ENCODE results near the gene SELENBP1. TPM values are rescaled to one million over a fixed set of nuclear protein-coding genes. Genes with fewer than 3 reads are reported as not detected.

SELENBP1 gene
- total and polyA plus RNA-seq, 9 of the 15 experiments (the other 6 are each of a cell fraction or from before 2014, with no cell fraction given) = 25.8 to 81.2 (median 47.1) TPM

GRCh38 chr1:151325646-151326429, 46.7 kb downstream of the SELENBP1 start:
- peak; percentile 62 for ATAC-seq
- TSS peak; percentile 59 for BruUV-seq (replicated peaks)
- Histone ChIP-seq H3K9me3 (replicated peaks; ENCODE audit: control insufficient read depth, insufficient read depth, low read depth, low read length) (no peaks in the 10 kb centered on the region), H3K79me2 (ENCODE audit: control insufficient read depth, insufficient read depth, low read length) (peaks cover 34% of the 10 kb centered on the region), H4K20me1 (replicated peaks; ENCODE audit: control insufficient read depth, insufficient read depth, low read length) (0 out of 2 replicates have a peak, but pooled peaks cover 5% of the 10 kb centered on the region), H2AFZ (ENCODE audit: low read depth, low read length) (no peak overlapping the region), H3K4me1 (replicated peaks in 1 of 2; ENCODE audit: control insufficient read depth in 2 of 2, insufficient read depth in 2 of 2, low read length in 2 of 2) (peaks cover 3 to 35% of the 10 kb centered on the region in 2 experiments; a peak in 4 of 5 replicates), H3K36me3 (ENCODE audit: control insufficient read depth, insufficient read depth, low read length) (peaks cover 21% of the 10 kb centered on the region), H3K27ac (ENCODE audit: extremely low read depth, low read depth, low read length) (peak overlapping the region; percentile 86; the same call in 2 of the 3 replicates), H3K9ac (ENCODE audit: insufficient read depth in 1 of 2, low read depth in 2 of 2, low read length in 2 of 2) (peak overlapping the region; percentile 72 to 94; a peak in 3 of 4 replicates), H3K9me1 (ENCODE audit: control insufficient read depth, insufficient read depth, low read length) (no peaks in the 10 kb centered on the region), H3K4me2 (ENCODE audit: insufficient read depth, low read length) (peak overlapping the region; percentile 97), H3K4me3 (peak overlapping the region; percentile 55), H3K27me3 (ENCODE audit: control insufficient read depth in 2 of 2, insufficient read depth in 2 of 2, low read length in 2 of 2) (no peaks in the 10 kb centered on the region)
- CTCF ChIA-PET (ENCODE audit: low intra/inter-chr PET ratio) = no interaction called here
- intact Hi-C loops (cut with micrococcal nuclease) (no loop called here), in situ Hi-C loops (cut with MboI) (no loop called here)
- FAIRE-seq = no peak
- TF ChIP-seq NRF1 (conservative IDR thresholded peaks at IDR 0.05 in 1 of 2, IDR thresholded peaks at IDR 0.05 in 1 of 2) = peak in 1 of 2 experiments; percentile 19; a peak in 2 of 4 replicates
- no peak for TF ChIP-seq ZNF77 (CRISPR knock-in tag; IDR thresholded peaks at IDR 0.05)
- peak in 1 of 2 experiments; percentile 9; a peak in 1 of 4 replicates for TF ChIP-seq SIN3A (IDR thresholded peaks at IDR 0.05; ENCODE audit: borderline replicate concordance in 2 of 2, control insufficient read depth in 1 of 2, low read depth in 2 of 2, low read length in 2 of 2)
- no peak for TF ChIP-seq GABPB2 (CRISPR knock-in tag; conservative IDR thresholded peaks at IDR 0.05)
- 0 out of 2 replicates have a peak, but pooled peaks have one; percentile 24 for TF ChIP-seq L3MBTL2 (IDR thresholded peaks at IDR 0.05)
- TF ChIP-seq ZNF592 (IDR thresholded peaks at IDR 0.05) = 0 out of 2 replicates have a peak, but pooled peaks have one; percentile 24
- TF ChIP-seq ZNF766 (CRISPR knock-in tag; conservative IDR thresholded peaks at IDR 0.05) = 0 out of 2 replicates have a peak, but pooled peaks have one; percentile 19
- no peak for TF ChIP-seq RBM25 (IDR thresholded peaks at IDR 0.05; ENCODE audit: low read depth, low read length, severe bottlenecking)
- 0 out of 4 replicates have a peak, but pooled peaks of 1 of the 2 experiments have one; percentile 31 for TF ChIP-seq UBTF (IDR thresholded peaks at IDR 0.05; ENCODE audit: borderline replicate concordance in 1 of 2, low read depth in 2 of 2, low read length in 2 of 2)
- WGBS (ENCODE audit: insufficient coverage, low coverage, missing lambda C conversion rate) = 6% methylated on average over 5 of the region's 5 CpGs
- DNase-seq (ENCODE audit: extremely low read depth in 1 of 4, low spot score in 3 of 4) = peak in 2 of 4 experiments; percentile 46 to 55
- POLR2A ChIA-PET = interaction anchor here (0.6 to 12.6 kb wide), 7 partner anchors 12 to 334 kb away, joined by 3 to 156 read pairs (median 4); no protein-coding TSS in a partner anchor
